ENCODE results near the gene AK4.

Gene AK4

GRCh38 chr1:65255656-65256050, 107.7 kb downstream of the AK4 start:
- Mint-ChIP-seq H3K4me3 (peak overlapping the region; percentile 86 to 92 (median 87)), H3K4me1 (peaks cover 10% of the 10 kb centered on the region), H3K27ac (no peak overlapping the region), H3K36me3 (ENCODE audit: low read depth) (no peaks in the 10 kb centered on the region), H3K27me3 (ENCODE audit: low read depth) (peaks cover 54% of the 10 kb centered on the region), H3K9me3 (no peaks in the 10 kb centered on the region)
- TF ChIP-seq CTCF (IDR thresholded peaks at IDR 0.05; ENCODE audit: unreplicated experiment in 3 of 3) = no peak

- peak overlapping the region; percentile 33 to 54 (median 42) for H3K4me3 Mint-ChIP-seq
- no peaks in the 10 kb centered on the region for H3K9me3 Mint-ChIP-seq
- no peaks in the 10 kb centered on the region for H3K36me3 Mint-ChIP-seq (ENCODE audit: low read depth)
- TF ChIP-seq CTCF (IDR thresholded peaks at IDR 0.05; ENCODE audit: unreplicated experiment in 3 of 3) = no peak
- no peak overlapping the region for H3K27ac Mint-ChIP-seq
- peaks cover 56% of the 10 kb centered on the region for H3K27me3 Mint-ChIP-seq (ENCODE audit: low read depth)
- H3K4me1 Mint-ChIP-seq = peaks cover 10% of the 10 kb centered on the region
Measured at GRCh38 chr1:65256860-65257708, 109.1 kb downstream of the AK4 start.

GRCh38 chr1:65258106-65258505, 110.1 kb downstream of the AK4 start:
- no peak for TF ChIP-seq CTCF (IDR thresholded peaks at IDR 0.05; ENCODE audit: unreplicated experiment in 3 of 3)
- Mint-ChIP-seq H3K4me1 (peaks cover 10% of the 10 kb centered on the region), H3K4me3 (no peak overlapping the region), H3K27me3 (ENCODE audit: low read depth) (peaks cover 63% of the 10 kb centered on the region), H3K36me3 (ENCODE audit: low read depth) (no peaks in the 10 kb centered on the region), H3K27ac (no peak overlapping the region), H3K9me3 (no peaks in the 10 kb centered on the region)

- no peak overlapping the region for H3K4me3 Mint-ChIP-seq
- H3K9me3 Mint-ChIP-seq = no peaks in the 10 kb centered on the region
- H3K4me1 Mint-ChIP-seq = peaks cover 14% of the 10 kb centered on the region
- peaks cover 71% of the 10 kb centered on the region for H3K27me3 Mint-ChIP-seq (ENCODE audit: low read depth)
- no peak for TF ChIP-seq CTCF (IDR thresholded peaks at IDR 0.05; ENCODE audit: unreplicated experiment in 3 of 3)
- H3K36me3 Mint-ChIP-seq (ENCODE audit: low read depth) = no peaks in the 10 kb centered on the region
- no peak overlapping the region for H3K27ac Mint-ChIP-seq
Measured at GRCh38 chr1:65259816-65260215, 111.8 kb downstream of the AK4 start.

GRCh38 chr1:65260851-65261473, 113.0 kb downstream of the AK4 start:
- H3K36me3 Mint-ChIP-seq (ENCODE audit: low read depth) = no peaks in the 10 kb centered on the region
- H3K4me3 Mint-ChIP-seq = no peak overlapping the region
- H3K27ac Mint-ChIP-seq = no peak overlapping the region
- H3K9me3 Mint-ChIP-seq = no peaks in the 10 kb centered on the region
- H3K4me1 Mint-ChIP-seq = peaks cover 9% of the 10 kb centered on the region
- peaks cover 69% of the 10 kb centered on the region for H3K27me3 Mint-ChIP-seq (ENCODE audit: low read depth)
- TF ChIP-seq CTCF (IDR thresholded peaks at IDR 0.05; ENCODE audit: unreplicated experiment in 3 of 3) = no peak
